GM10248 (cell line): ENCODE results near the gene ZNF605.
"Not testable (repeated sequence)": the region's sequence is repeated elsewhere in the genome, so short reads cannot be mapped to it uniquely, and the experiment has no call there.

Experiments used
- CTCF ChIA-PET: fragments of 300-600 bp; sonication (Branson Sonifier 250); formaldehyde crosslinking; extraction: SDS; loops from one replicate; lab custom pipeline; 2021; ENCODE audit warnings: antibody characterized with exemption; lab: Yijun Ruan, JAX
- POLR2A ChIA-PET: fragments of 350-650 bp; sonication (Branson Sonifier 250); formaldehyde crosslinking; extraction: SDS; loops from one replicate; lab custom pipeline; 2020; ENCODE audit warnings: antibody characterized with exemption; lab: Yijun Ruan, JAX
- DNase-seq: peaks from one replicate; pipeline ENCODE4 v3.0.0; 2012; ENCODE audit errors: extremely low spot score
- TF ChIP-seq, protein P1 (sequence below): IDR thresholded peaks from 2 replicates; pipeline ENCODE4 v1.5.1; 2012; ENCODE audit warnings: mild to moderate bottlenecking, low read depth; ENCODE audit errors: extremely low read depth, missing control alignments, control extremely low read depth

Gene ZNF605

GRCh38 chr12:132937476-132937875, 18.6 kb downstream of the ZNF605 start:
- ChIA-PET CTCF (no interaction called here), POLR2A (no interaction called here)
- no peak for DNase-seq
- TF ChIP-seq, protein P1, sequence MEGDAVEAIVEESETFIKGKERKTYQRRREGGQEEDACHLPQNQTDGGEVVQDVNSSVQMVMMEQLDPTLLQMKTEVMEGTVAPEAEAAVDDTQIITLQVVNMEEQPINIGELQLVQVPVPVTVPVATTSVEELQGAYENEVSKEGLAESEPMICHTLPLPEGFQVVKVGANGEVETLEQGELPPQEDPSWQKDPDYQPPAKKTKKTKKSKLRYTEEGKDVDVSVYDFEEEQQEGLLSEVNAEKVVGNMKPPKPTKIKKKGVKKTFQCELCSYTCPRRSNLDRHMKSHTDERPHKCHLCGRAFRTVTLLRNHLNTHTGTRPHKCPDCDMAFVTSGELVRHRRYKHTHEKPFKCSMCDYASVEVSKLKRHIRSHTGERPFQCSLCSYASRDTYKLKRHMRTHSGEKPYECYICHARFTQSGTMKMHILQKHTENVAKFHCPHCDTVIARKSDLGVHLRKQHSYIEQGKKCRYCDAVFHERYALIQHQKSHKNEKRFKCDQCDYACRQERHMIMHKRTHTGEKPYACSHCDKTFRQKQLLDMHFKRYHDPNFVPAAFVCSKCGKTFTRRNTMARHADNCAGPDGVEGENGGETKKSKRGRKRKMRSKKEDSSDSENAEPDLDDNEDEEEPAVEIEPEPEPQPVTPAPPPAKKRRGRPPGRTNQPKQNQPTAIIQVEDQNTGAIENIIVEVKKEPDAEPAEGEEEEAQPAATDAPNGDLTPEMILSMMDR = no peak

DNA sequence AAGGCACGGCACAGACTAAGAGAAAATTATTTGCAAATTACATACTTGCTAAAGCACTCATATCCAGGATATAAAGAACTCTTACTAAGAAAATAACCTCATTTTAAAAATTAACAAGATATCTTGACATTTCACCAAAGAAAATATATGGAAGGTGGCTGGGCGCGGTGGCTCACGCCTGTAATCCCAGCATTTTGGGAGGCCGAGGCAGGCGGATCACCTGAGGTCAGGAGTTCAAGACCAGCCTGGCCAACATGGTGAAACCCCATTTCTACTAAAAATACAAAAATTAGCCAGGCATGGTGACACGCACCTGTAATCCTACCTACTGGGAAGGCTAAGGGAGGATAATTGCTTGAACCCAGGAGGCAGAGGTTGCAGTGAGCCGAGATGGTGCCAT, 19.2 kb downstream of the ZNF605 start:
- CTCF ChIA-PET, POLR2A ChIA-PET, DNase-seq: not testable (repeated sequence)

- ChIA-PET POLR2A (no interaction called here), CTCF (no interaction called here)
- DNase-seq = no peak
- TF ChIP-seq, protein P1 = no peak
These were observed 19.9 kb downstream of the ZNF605 start for GRCh38 chr12:132936163-132936562.

- TF ChIP-seq, protein P1 = no peak
- ChIA-PET CTCF (no interaction called here), POLR2A (no interaction called here)
- no peak for DNase-seq
These were observed 29.7 kb downstream of the ZNF605 start for GRCh38 chr12:132926415-132926833.

- POLR2A ChIA-PET = no interaction called here
- no peak for DNase-seq
- TF ChIP-seq, protein P1 = no peak
- CTCF ChIA-PET = no interaction called here
These were observed 30.3 kb downstream of the ZNF605 start for GRCh38 chr12:132925597-132926414.

GRCh38 chr12:132924356-132924755, 31.8 kb downstream of the ZNF605 start:
- DNase-seq = no peak
- POLR2A ChIA-PET = no interaction called here
- CTCF ChIA-PET = interaction anchor here (1.0 kb wide), 1 partner anchor 17 kb away, joined by 4 read pairs; no protein-coding TSS in a partner anchor
- TF ChIP-seq, protein P1 = no peak

GRCh38 chr12:132923356-132923909, 32.7 kb downstream of the ZNF605 start:
- POLR2A ChIA-PET = no interaction called here
- CTCF ChIA-PET = interaction anchor here (1.0 kb wide), 1 partner anchor 16 kb away, joined by 4 read pairs; no protein-coding TSS in a partner anchor
- no peak for DNase-seq
- TF ChIP-seq, protein P1 = no peak
